Heart left ventricle (tissue), 16 donors: ENCODE results near the gene TBL1X. TPM values are rescaled to one million over a fixed set of nuclear protein-coding genes. Genes with fewer than 3 reads are reported as not detected.

ENCODE experiments used
- ATAC-seq, 4 donors: fragments of 200-7000 bp; cut with Tn5 transposase; one replicate each; pipeline ENCODE4 v1.9.1; 2020 to 2022; ENCODE audit warnings: moderate library complexity in 4 of 4, mild to moderate bottlenecking in 3 of 4, moderate number of reproducible peaks in 1 of 4
- DNase-seq, 5 donors: peaks; one replicate each; pipeline ENCODE4 v3.0.0-alpha.2; 2020
- H3K27ac ChIP-seq, 12 donors: fragments of 200-600 bp; sonication (generic) in 4 of 12; one replicate each; pipeline versions ENCODE4 v1.5.0 to v1.8.0; 2016 to 2022; ENCODE audit warnings: mild to moderate bottlenecking in 2 of 12
- H3K27me3 ChIP-seq, 9 donors: fragments of 200-600 bp; sonication (generic) in 2 of 9; one replicate each; pipeline versions ENCODE4 v1.5.1 to v1.8.0; 2016 to 2022; ENCODE audit warnings: mild to moderate bottlenecking in 3 of 9
- H3K36me3 ChIP-seq, 9 donors: fragments of 200-600 bp; sonication (generic) in 2 of 9; one replicate each; pipeline versions ENCODE4 v1.5.0 to v1.8.0; 2018 to 2022; ENCODE audit warnings: mild to moderate bottlenecking in 2 of 9
- H3K4me1 ChIP-seq, 12 donors: fragments of 200-600 bp; sonication (generic) in 4 of 12; one replicate each; pipeline versions ENCODE4 v1.5.0 to v1.8.0; 2016 to 2022; ENCODE audit warnings: mild to moderate bottlenecking in 3 of 12
- H3K4me3 ChIP-seq, 12 donors: fragments of 200-600 bp; sonication (generic) in 4 of 12; one replicate each; pipeline versions ENCODE4 v1.5.0 to v1.8.0; 2017 to 2022; ENCODE audit warnings: mild to moderate bottlenecking in 9 of 12, moderate library complexity in 4 of 12
- H3K9me3 ChIP-seq, 12 donors: fragments of 200-600 bp; sonication (generic) in 4 of 12; one replicate each; pipeline versions ENCODE4 v1.5.0 to v1.8.0; 2016 to 2022; ENCODE audit warnings: mild to moderate bottlenecking in 1 of 12
- CTCF ChIP-seq, 12 donors: fragments of 200-600 bp; sonication (generic) in 4 of 12; IDR thresholded peaks; one replicate each; pipeline versions ENCODE4 v1.5.0 to v1.8.0; 2018 to 2022; ENCODE audit warnings: antibody characterized with exemption in 12 of 12, mild to moderate bottlenecking in 5 of 12
- POLR2A ChIP-seq, 2 donors: fragments of 450-650 bp; IDR thresholded peaks; one replicate each; pipeline ENCODE4 v1.6.1; 2017; ENCODE audit warnings: antibody characterized with exemption in 2 of 2, mild to moderate bottlenecking in 2 of 2, moderate library complexity in 2 of 2
- WGBS, 4 donors: extraction: QIAGEN DNeasy Blood & Tissue Kit in 2 of 4; methylation state at CpG; one replicate each; pipeline versions ENCODE4 v1.1.5 to v1.1.7; 2013 to 2018; 5-methylcytosine and 5-hydroxymethylcytosine counted together
- intact Hi-C, 10 donors: fragments of 100-400 bp; cut with DNase I; formaldehyde crosslinking; loops; one replicate each; pipeline versions ENCODE4 v1.11.1 to v1.14.2; 2022
- polyA plus RNA-seq, 2 donors: library from polyadenylated mRNA; stranded (reverse); fragments of 200-250 nt; gene quantifications; one replicate each; pipeline ENCODE4 v1.2.3, GENCODE V29; 2013
- total RNA-seq, 9 donors: library from RNA; depleted of rRNA in 2 of 9; stranded (reverse); fragments of >200 nt in 2 of 9; fragmentation: NEBNext Ultra II Directional in 3 of 9; extraction: Animal tissue kit (Norgen Biotek cat#: 25700) in 3 of 9; gene quantifications; one replicate each; pipeline versions ENCODE4 v1.1.0 to v1.2.4, GENCODE V29; 2016 to 2023
- donor health status: ischemic (EF 13 %, LVEDD 7.1; RV severe dilation, severe dysfunction).
- donor health status: healthy with polysubstance abuse.
- donor health status: DM: no; HTN: yes; CAD: no.
- donor health status: DM: no; HTN: no; CAD: no.
- donor health status: ischemic (EF 25% LVEDD 6.9; RV normal size, moderate dysfunction).
- donor health status: ischemic (EF 25% LVEDD 5.7; RV mildly dilated, moderate dysfunction).
- donor health status: healthy.
- donor health status: DM: yes; HTN: yes; CAD: no.
- donor health status: ischemic (EF 35%, LVEDD 5.7; RV mildly dilated, moderate dysfunction).
- donor health status: nonischemic (EF 11% LVEDD 7.7; RV severe dilation, severe dysfunction).
- donor health status: DM: yes; HTN: yes; CAD: no.
- donor health status: PGD.
- donor health status: ischemic (EF 29% LVEDD 5.4; RV normal size, mild dysfunction).
- donor health status: nonischemic (EF 23%, LVEDD 6.1; RV moderate dilation, normal function).

The TBL1X gene
- total and polyA plus RNA-seq, 11 donors = 2.4 to 30.7 (median 9.7) TPM

DNA sequence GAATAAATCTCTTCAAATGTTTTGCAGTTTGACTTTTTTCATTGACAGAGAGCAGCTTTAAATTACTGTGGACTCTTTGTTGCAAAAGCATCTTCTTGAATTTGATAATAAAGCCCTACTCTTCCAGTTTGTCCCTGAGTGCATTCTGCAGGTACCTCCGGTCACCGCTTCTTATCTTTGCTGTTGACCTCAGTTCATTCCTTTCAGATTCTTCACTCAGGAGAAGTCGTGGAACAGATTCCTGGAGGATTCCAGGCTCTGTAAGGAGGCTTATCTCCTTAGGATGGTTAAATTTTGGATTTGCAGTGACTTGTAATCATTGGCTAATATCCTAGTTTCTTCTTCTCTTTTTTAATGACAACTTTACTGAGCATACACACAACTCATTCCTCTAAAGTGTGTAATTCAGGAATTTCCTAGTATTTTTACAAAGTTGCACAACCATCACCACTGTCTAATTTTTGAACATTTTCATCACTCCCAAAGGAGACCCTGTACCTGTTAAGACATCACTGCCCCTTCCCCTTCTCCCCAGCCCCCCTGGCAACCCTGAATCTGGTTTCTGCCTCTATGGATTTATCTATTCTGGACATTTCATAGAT is 22.0 kb downstream of the TBL1X start:
- Histone ChIP-seq H3K27me3 (peaks cover 0 to 3% (median 0%) of the 10 kb centered on the region in 9 donors), H3K36me3 (no peaks in the 10 kb centered on the region), H3K9me3 (no peaks in the 10 kb centered on the region), H3K4me1 (peaks cover 0 to under 1% (median 0%) of the 10 kb centered on the region in 12 donors), H3K27ac (no peak overlapping the region), H3K4me3 (no peak overlapping the region)
- DNase-seq = no peak
- intact Hi-C loops = no loop called here
- TF ChIP-seq CTCF (IDR thresholded peaks at IDR 0.05) = no peak
- no peak for TF ChIP-seq POLR2A (IDR thresholded peaks at IDR 0.05)
- WGBS, 4 donors = 62 to 77% (median 74%) methylated on average over 3 of the region's 3 CpGs
- no peak for ATAC-seq

- 72 to 82% (median 73%) methylated on average over 4 of the region's 4 CpGs for WGBS, 4 donors
- Histone ChIP-seq H3K27me3 (peaks cover 0 to 3% (median 0%) of the 10 kb centered on the region in 9 donors), H3K36me3 (no peaks in the 10 kb centered on the region), H3K4me3 (no peak overlapping the region), H3K4me1 (no peaks in the 10 kb centered on the region), H3K9me3 (no peaks in the 10 kb centered on the region), H3K27ac (no peak overlapping the region)
- TF ChIP-seq POLR2A (IDR thresholded peaks at IDR 0.05) = no peak
- no peak for TF ChIP-seq CTCF (IDR thresholded peaks at IDR 0.05)
- DNase-seq (no peak), ATAC-seq (no peak)
- intact Hi-C loops = no loop called here
Observed at GRCh38 chrX:9488586-9488985, 23.7 kb downstream of the TBL1X start.

GRCh38 chrX:9489234-9489633 is 24.4 kb downstream of the TBL1X start:
- TF ChIP-seq POLR2A (IDR thresholded peaks at IDR 0.05) = no peak
- TF ChIP-seq CTCF (IDR thresholded peaks at IDR 0.05) = no peak
- no peak overlapping the region for H3K4me3 ChIP-seq
- no peak for DNase-seq
- no peaks in the 10 kb centered on the region for H3K9me3 ChIP-seq
- ATAC-seq = no peak
- intact Hi-C loops = no loop called here
- WGBS, 4 donors = 0 to 56% (median 0%) methylated on average over 1 of the region's 1 CpG
- H3K4me1 ChIP-seq = no peaks in the 10 kb centered on the region
- H3K36me3 ChIP-seq = no peaks in the 10 kb centered on the region
- H3K27ac ChIP-seq = no peak overlapping the region
- peaks cover 0 to 3% (median 0%) of the 10 kb centered on the region in 9 donors for H3K27me3 ChIP-seq

GRCh38 chrX:9492901-9493300 is 28.0 kb downstream of the TBL1X start:
- no peak overlapping the region for H3K4me3 ChIP-seq
- TF ChIP-seq POLR2A (IDR thresholded peaks at IDR 0.05) (no peak), CTCF (IDR thresholded peaks at IDR 0.05) (no peak)
- no peak for ATAC-seq
- no peaks in the 10 kb centered on the region for H3K4me1 ChIP-seq
- no peak for DNase-seq
- H3K27me3 ChIP-seq = no peaks in the 10 kb centered on the region
- H3K27ac ChIP-seq = no peak overlapping the region
- 42 to 59% (median 51%) methylated on average over 2 of the region's 2 CpGs for WGBS, 4 donors
- no peaks in the 10 kb centered on the region for H3K9me3 ChIP-seq
- intact Hi-C loops = no loop called here
- no peaks in the 10 kb centered on the region for H3K36me3 ChIP-seq
